D721Med (cell line): ENCODE measurements around the gene EBLN1.

Experiments
- DNase-seq: peaks from one replicate; pipeline ENCODE4 v3.0.0; 2011; ENCODE audit warnings: low spot score; ENCODE audit not compliant: insufficient read length
- FAIRE-seq: peaks from 2 replicates; lab custom pipeline; 2011; peaks lifted over from hg19 to GRCh38; lab: Jason Lieb, UNC
- TF ChIP-seq, protein P1 (sequence below): IDR thresholded peaks from 2 replicates; pipeline ENCODE4 v1.5.1; 2012; ENCODE audit warnings: mild to moderate bottlenecking, control low read depth; ENCODE audit not compliant: insufficient read depth; ENCODE audit errors: missing control alignments

EBLN1 gene

DNA sequence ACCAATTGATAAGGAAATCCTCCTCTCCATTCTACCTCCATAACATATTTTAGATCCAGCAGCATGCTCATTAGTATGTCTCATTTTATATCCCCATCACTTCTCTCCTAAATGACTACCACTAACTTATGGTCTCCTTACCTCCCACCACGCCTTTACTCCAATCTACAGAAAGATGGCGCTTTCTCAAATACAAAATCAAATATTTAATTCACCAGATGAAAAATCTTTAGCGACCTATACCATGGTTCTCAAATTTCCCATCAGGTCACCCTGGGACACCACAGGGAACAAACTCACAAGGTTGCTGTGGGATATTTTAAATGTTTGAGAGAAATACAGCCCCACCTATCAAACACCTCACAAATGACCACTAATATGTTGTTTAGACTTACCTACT, 27.0 kb upstream of the EBLN1 start:
- TF ChIP-seq, protein P1, sequence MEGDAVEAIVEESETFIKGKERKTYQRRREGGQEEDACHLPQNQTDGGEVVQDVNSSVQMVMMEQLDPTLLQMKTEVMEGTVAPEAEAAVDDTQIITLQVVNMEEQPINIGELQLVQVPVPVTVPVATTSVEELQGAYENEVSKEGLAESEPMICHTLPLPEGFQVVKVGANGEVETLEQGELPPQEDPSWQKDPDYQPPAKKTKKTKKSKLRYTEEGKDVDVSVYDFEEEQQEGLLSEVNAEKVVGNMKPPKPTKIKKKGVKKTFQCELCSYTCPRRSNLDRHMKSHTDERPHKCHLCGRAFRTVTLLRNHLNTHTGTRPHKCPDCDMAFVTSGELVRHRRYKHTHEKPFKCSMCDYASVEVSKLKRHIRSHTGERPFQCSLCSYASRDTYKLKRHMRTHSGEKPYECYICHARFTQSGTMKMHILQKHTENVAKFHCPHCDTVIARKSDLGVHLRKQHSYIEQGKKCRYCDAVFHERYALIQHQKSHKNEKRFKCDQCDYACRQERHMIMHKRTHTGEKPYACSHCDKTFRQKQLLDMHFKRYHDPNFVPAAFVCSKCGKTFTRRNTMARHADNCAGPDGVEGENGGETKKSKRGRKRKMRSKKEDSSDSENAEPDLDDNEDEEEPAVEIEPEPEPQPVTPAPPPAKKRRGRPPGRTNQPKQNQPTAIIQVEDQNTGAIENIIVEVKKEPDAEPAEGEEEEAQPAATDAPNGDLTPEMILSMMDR, result no peak
- DNase-seq (no peak), FAIRE-seq (no peak)

DNA sequence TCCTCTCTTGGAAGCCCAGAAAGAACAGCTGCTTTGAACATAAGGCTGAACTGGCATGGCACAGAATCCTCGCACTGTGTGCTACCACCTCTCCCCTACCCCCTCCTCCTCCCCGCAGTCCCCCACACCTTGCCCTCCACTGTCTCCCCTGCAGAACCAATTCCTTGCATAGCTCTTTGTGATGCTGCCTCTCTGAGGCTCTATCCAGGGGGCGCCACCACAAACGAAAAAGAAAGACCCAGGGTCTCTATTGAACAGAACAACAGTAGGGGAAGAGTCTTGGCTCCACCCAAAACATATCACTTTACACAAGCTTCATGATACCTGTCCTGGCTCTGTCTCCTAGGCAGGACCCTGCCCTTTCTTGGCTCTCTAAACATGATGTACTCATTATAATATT, 26.2 kb upstream of the EBLN1 start:
- no peak for FAIRE-seq
- TF ChIP-seq, protein P1, result peak; percentile 10
- no peak for DNase-seq

DNA sequence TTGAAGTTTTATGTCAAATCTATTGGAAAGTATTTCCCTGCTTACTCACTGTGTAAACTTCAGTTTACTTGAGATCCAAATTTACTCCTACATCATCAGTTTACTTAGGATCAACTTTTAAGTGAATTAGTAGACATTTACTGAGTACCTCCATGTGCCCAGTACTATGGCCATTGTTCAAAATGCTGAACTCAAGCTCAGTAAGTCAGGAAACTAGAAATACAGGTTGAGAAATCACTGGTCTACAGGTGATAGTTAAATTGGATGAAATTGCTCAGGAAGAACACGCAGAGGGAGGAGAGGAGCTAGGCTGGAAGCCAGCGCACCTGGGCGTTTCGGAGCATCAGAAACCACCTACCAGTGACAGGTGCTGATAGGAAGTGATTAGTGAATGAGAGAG, 25.5 kb upstream of the EBLN1 start:
- no peak for FAIRE-seq
- TF ChIP-seq, protein P1, result no peak
- DNase-seq, result no peak

DNA sequence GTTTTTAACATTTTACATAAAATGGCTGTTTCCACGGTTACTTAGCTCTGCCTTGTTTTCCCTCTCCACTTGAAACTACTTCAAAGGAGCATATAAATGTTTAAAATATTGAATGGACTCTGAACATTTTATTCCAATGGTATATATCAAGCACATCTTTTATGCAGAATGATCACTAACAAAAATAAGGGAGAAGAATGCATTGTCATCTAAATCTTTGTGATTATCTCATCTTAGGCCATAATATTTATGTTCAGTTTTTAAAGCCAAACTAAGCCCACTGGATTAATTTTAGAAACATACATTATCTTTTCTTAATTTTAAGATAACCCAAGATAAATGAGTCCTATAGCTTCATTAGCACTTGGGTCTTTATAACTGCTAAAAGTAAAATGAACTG, 13.4 kb upstream of the EBLN1 start:
- TF ChIP-seq, protein P1, result no peak
- FAIRE-seq, result no peak
- no peak for DNase-seq

DNA sequence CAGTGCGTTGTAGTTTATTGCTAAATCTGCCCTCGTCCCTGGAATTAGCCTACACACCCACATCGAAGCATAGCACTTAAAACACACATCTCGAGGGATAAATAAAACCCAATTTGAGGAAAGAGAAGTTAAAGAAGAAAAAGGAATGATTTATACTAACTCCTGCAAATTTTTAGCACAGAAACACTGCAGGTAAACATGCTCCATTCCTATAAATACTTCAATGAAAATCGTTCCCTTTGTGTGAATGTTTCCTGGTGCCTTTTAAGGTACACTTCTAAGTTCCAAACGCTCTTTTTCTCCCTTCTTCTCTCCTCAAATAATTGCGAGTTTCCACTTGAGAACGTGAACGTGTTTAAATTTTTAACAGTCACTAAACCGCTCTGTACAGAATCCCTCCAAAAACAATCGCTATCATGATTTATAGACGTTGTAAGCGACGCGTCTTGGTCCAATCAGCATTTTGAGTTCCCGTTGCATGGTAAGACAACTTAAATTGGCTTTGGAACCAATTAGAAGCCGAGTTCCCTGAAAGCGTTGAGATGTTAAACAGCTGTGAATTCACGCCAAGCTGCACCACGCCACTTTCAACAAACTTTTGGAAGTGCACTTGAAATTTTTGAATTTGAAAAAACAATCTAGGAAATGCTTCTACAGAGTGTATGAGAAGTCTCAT, 12.5 kb upstream of the EBLN1 start:
- FAIRE-seq (peak; percentile 55), DNase-seq (no peak)
- TF ChIP-seq, protein P1, result no peak

DNA sequence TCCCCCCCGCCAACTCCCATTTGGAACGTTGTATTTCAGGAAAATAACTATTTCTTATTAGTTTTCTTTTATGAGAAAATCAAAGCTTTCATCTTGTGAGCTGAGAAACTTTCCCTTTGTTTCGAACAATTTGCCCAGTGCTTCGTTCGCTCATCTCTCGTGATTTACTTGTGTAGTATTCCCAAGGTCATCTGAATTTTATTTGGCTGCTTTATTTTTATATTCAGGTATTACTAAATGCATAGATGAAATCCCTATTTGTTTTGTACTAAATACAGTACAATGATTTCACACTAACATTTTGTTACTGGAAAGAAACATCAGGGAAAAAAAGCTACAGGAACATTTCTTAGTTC, 12.0 kb upstream of the EBLN1 start:
- TF ChIP-seq, protein P1, result no peak
- DNase-seq (no peak), FAIRE-seq (no peak)

DNA sequence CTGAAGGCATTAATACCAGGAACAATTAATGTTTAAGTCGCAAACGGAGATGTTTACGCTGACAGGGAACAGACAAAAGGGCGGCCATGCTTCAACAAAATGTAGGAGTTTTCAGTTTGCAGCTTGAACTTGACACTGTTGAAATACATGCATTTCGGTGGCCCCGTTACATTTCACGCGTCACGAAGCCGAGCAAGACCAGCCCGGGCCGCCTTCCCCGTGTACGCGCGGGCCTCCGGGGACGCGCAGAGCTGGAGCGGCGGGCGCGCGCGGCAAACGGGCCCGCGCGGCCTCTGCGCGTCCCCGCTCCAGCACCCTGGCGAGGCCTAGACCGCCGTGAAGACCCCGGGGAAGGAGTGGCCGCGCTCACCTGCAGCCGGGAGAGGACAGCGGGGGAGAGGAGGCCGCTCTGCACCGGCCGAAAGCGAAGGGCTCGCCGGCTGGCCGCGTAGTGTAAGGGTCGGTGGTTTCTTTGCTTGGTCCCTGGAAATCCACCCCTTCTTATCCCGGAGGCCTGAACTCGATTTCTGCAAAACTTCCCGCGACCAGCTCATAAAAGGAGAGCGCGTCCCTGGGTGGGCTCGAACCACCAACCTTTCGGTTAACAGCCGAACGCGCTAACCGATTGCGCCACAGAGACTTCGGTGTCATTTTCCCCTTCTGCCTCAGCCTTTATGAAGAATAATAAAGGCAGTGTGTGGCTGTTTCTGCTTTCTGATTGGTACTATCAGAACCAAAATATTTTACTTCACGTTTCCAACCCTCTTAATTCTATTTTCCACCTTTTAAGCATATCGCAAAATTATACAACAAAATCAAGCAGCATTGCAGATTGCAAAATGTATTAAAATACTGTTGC, 11.4 kb upstream of the EBLN1 start:
- FAIRE-seq (no peak), DNase-seq (peak; percentile 38)
- TF ChIP-seq, protein P1, result no peak
